WTC11 (cell line): ENCODE measurements around the gene MVK. TPM values are rescaled to one million over a fixed set of nuclear protein-coding genes. Genes with fewer than 3 reads are reported as not detected.

Experiments
- ATAC-seq: fragments of 200-7000 bp; cut with Tn5 transposase; 2 replicates; pipeline ENCODE4 v1.10.0; 2021; ENCODE audit warnings: mild to moderate bottlenecking, moderate library complexity
- CTCF ChIA-PET: fragments of 300-600 bp; sonication (Branson Sonifier 250); formaldehyde crosslinking; loops from one replicate; lab custom pipeline; 2021; ENCODE audit warnings: antibody characterized with exemption; lab: Charles Lee
- POLR2A ChIA-PET: fragments of 350-600 bp; sonication (Branson Sonifier 250); formaldehyde crosslinking; loops from one replicate; lab custom pipeline; 2021; ENCODE audit warnings: antibody characterized with exemption; lab: Charles Lee
- DNase-seq: peaks from one replicate; pipeline ENCODE4 v3.0.0; 2021; ENCODE audit warnings: low spot score
- H3K27ac Mint-ChIP-seq: 2 replicates; pipeline ENCODE4 v1.8.0; 2021; ENCODE audit warnings: mixed read lengths
- H3K27me3 Mint-ChIP-seq: 2 replicates; pipeline ENCODE4 v1.8.0; 2021; ENCODE audit warnings: low read depth, mild to moderate bottlenecking, moderate library complexity, mixed read lengths
- H3K36me3 Mint-ChIP-seq: 2 replicates; pipeline ENCODE4 v1.8.0; 2021; ENCODE audit warnings: mixed read lengths
- H3K4me1 Mint-ChIP-seq: 2 replicates; pipeline ENCODE4 v1.8.0; 2022; ENCODE audit warnings: mixed read lengths
- H3K4me3 Mint-ChIP-seq: 2 replicates; pipeline ENCODE4 v1.8.0; 2021; ENCODE audit warnings: mild to moderate bottlenecking, moderate library complexity, mixed read lengths
- H3K9me3 Mint-ChIP-seq: 2 replicates; pipeline ENCODE4 v1.8.0; 2021; ENCODE audit warnings: mixed read lengths
- ATF1 ChIP-seq: sonication (generic); formaldehyde crosslinking; IDR thresholded peaks from 2 replicates; pipeline ENCODE4 v1.8.1; 2023; ENCODE audit warnings: mild to moderate bottlenecking, moderate library complexity, missing genetic modification reagents
- CBFB ChIP-seq: sonication (generic); formaldehyde crosslinking; IDR thresholded peaks from 2 replicates; pipeline ENCODE4 v1.8.1; 2022; ENCODE audit warnings: mild to moderate bottlenecking, low read depth, missing genetic modification reagents
- CREB1 ChIP-seq: sonication (generic); formaldehyde crosslinking; IDR thresholded peaks from 2 replicates; pipeline ENCODE4 v1.8.0; 2023; ENCODE audit warnings: mild to moderate bottlenecking, missing genetic modification reagents
- ESRRA ChIP-seq: sonication (generic); formaldehyde crosslinking; IDR thresholded peaks from 2 replicates; pipeline ENCODE4 v1.8.1; 2022; ENCODE audit warnings: mild to moderate bottlenecking, missing genetic modification reagents, borderline replicate concordance
- FOXP1 ChIP-seq: sonication (generic); formaldehyde crosslinking; IDR thresholded peaks from 2 replicates; pipeline ENCODE4 v1.8.0; 2022; ENCODE audit warnings: missing genetic modification reagents, mild to moderate bottlenecking, moderate library complexity, borderline replicate concordance
- GABPB1 ChIP-seq: sonication (generic); formaldehyde crosslinking; IDR thresholded peaks from 2 replicates; pipeline ENCODE4 v1.8.1; 2023; ENCODE audit warnings: mild to moderate bottlenecking, missing genetic modification reagents
- GRHL2 ChIP-seq: fragments of 250-450 bp; sonication (Bioruptor Pico); IDR thresholded peaks from 2 replicates; pipeline ENCODE4 v1.8.0; 2022; ENCODE audit warnings: mild to moderate bottlenecking, moderate library complexity; ENCODE audit not compliant: insufficient replicate concordance, severe bottlenecking
- KAT7 ChIP-seq: sonication (generic); formaldehyde crosslinking; IDR thresholded peaks from 2 replicates; pipeline ENCODE4 v1.8.1; 2023; ENCODE audit warnings: missing genetic modification reagents, mild to moderate bottlenecking, borderline replicate concordance
- MXD4 ChIP-seq: fragments of 250-450 bp; sonication (Bioruptor Pico); IDR thresholded peaks from 2 replicates; pipeline ENCODE4 v1.8.0; 2021; ENCODE audit warnings: mild to moderate bottlenecking, moderate library complexity, borderline replicate concordance
- TEAD1 ChIP-seq: sonication (generic); formaldehyde crosslinking; IDR thresholded peaks from 2 replicates; pipeline ENCODE4 v1.8.0; 2022; ENCODE audit warnings: mild to moderate bottlenecking, missing genetic modification reagents
- TP53 ChIP-seq: sonication (generic); formaldehyde crosslinking; IDR thresholded peaks from 2 replicates; pipeline ENCODE4 v1.8.1; 2023; ENCODE audit warnings: mild to moderate bottlenecking, missing genetic modification reagents
- ZNF121 ChIP-seq: sonication (generic); formaldehyde crosslinking; IDR thresholded peaks from 2 replicates; pipeline ENCODE4 v1.8.0; 2023; ENCODE audit warnings: missing genetic modification reagents
- ZNF232 ChIP-seq: sonication (generic); formaldehyde crosslinking; IDR thresholded peaks from 2 replicates; pipeline ENCODE4 v1.8.0; 2022; ENCODE audit warnings: mild to moderate bottlenecking, missing genetic modification reagents
- ZNF317 ChIP-seq: sonication (generic); formaldehyde crosslinking; IDR thresholded peaks from 2 replicates; pipeline ENCODE4 v1.8.1; 2023; ENCODE audit warnings: low read depth, mild to moderate bottlenecking, moderate library complexity, missing genetic modification reagents, borderline replicate concordance
- ZNF396 ChIP-seq: fragments of 250-450 bp; sonication (Bioruptor Pico); IDR thresholded peaks from 2 replicates; pipeline ENCODE4 v1.8.0; 2021; ENCODE audit warnings: mild to moderate bottlenecking, moderate library complexity, borderline replicate concordance
- ZNF423 ChIP-seq: fragments of 250-450 bp; sonication (Bioruptor Pico); IDR thresholded peaks from 2 replicates; pipeline ENCODE4 v2.1.2; 2022; ENCODE audit warnings: mild to moderate bottlenecking, moderate library complexity
- total RNA-seq: library from RNA; stranded (reverse); gene quantifications from 3 replicates; pipeline ENCODE4 v1.2.3, GENCODE V29; 2021
- TF ChIP-seq, protein P1 (sequence below): sonication (generic); formaldehyde crosslinking; IDR thresholded peaks from 2 replicates; pipeline ENCODE4 v1.8.1; 2023; ENCODE audit warnings: mild to moderate bottlenecking, moderate library complexity, missing genetic modification reagents
- TF ChIP-seq, protein P2 (sequence below): sonication (generic); formaldehyde crosslinking; IDR thresholded peaks from 2 replicates; pipeline ENCODE4 v1.8.0; 2022; ENCODE audit warnings: mild to moderate bottlenecking, missing genetic modification reagents
- TF ChIP-seq, protein P3 (sequence below): fragments of 200-600 bp; IDR thresholded peaks from 2 replicates; pipeline ENCODE4 v1.8.0; 2022; ENCODE audit warnings: antibody characterized with exemption
- TF ChIP-seq, protein P4 (sequence below): sonication (generic); formaldehyde crosslinking; IDR thresholded peaks from 2 replicates; pipeline ENCODE4 v1.8.0; 2022; ENCODE audit warnings: mild to moderate bottlenecking, missing genetic modification reagents
- TF ChIP-seq, protein P5 (sequence below): fragments of 250-450 bp; sonication (Bioruptor Pico); IDR thresholded peaks from 2 replicates; pipeline ENCODE4 v1.9.0; 2021; ENCODE audit warnings: mild to moderate bottlenecking
- TF ChIP-seq, protein P6 (sequence below): sonication (generic); formaldehyde crosslinking; IDR thresholded peaks from 2 replicates; pipeline ENCODE4 v1.8.0; 2022; ENCODE audit warnings: mild to moderate bottlenecking, missing genetic modification reagents
- TF ChIP-seq, protein P7 (sequence below): sonication (generic); formaldehyde crosslinking; IDR thresholded peaks from 2 replicates; pipeline ENCODE4 v1.8.1; 2023; ENCODE audit warnings: mild to moderate bottlenecking, missing genetic modification reagents, moderate library complexity
- TF ChIP-seq, protein P8 (sequence below): sonication (generic); formaldehyde crosslinking; IDR thresholded peaks from 2 replicates; pipeline ENCODE4 v1.8.1; 2022; ENCODE audit warnings: mild to moderate bottlenecking, missing genetic modification reagents, moderate library complexity, borderline replicate concordance

MVK gene
- total RNA-seq, 1 experiment from 2014 or later: 13.2 TPM

DNA sequence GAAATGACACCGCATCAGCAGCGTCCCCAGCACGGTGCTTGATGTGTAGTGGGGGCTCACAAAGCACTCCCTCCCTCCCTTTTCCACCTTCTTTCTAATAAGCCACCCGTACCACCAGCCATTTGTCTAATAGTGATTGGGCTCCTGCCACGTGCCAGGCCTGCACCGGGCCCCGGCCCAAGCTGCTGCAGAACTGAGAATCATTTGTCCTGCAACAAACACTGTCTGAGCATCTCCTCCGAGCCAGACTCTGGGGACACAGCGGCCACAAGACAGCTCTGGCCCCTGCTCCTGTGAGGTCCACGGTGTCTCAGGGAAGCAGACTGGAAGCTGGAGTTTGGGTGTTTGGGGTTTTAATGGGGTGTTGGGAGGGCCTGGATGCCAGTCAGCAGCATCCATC is 43.9 kb downstream of the MVK start:
- ChIA-PET POLR2A (no interaction called here), CTCF (interaction anchor here (0.7 to 1.2 kb wide), 4 partner anchors 37 to 158 kb away, joined by 3 to 4 read pairs (median 3); no protein-coding TSS in a partner anchor)
- H3K4me1 Mint-ChIP-seq: peaks cover 11% of the 10 kb centered on the region
- H3K27ac Mint-ChIP-seq: no peak overlapping the region
- ATAC-seq (no peak), DNase-seq (no peak)
- no peaks in the 10 kb centered on the region; the same call in 1 of the 2 replicates for H3K27me3 Mint-ChIP-seq
- no peak for TF ChIP-seq CREB1 (CRISPR knock-in tag)
- TF ChIP-seq, protein P1, sequence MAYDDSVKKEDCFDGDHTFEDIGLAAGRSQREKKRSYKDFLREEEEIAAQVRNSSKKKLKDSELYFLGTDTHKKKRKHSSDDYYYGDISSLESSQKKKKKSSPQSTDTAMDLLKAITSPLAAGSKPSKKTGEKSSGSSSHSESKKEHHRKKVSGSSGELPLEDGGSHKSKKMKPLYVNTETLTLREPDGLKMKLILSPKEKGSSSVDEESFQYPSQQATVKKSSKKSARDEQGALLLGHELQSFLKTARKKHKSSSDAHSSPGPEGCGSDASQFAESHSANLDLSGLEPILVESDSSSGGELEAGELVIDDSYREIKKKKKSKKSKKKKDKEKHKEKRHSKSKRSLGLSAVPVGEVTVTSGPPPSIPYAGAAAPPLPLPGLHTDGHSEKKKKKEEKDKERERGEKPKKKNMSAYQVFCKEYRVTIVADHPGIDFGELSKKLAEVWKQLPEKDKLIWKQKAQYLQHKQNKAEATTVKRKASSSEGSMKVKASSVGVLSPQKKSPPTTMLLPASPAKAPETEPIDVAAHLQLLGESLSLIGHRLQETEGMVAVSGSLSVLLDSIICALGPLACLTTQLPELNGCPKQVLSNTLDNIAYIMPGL: no peak
- TF ChIP-seq, protein P2, sequence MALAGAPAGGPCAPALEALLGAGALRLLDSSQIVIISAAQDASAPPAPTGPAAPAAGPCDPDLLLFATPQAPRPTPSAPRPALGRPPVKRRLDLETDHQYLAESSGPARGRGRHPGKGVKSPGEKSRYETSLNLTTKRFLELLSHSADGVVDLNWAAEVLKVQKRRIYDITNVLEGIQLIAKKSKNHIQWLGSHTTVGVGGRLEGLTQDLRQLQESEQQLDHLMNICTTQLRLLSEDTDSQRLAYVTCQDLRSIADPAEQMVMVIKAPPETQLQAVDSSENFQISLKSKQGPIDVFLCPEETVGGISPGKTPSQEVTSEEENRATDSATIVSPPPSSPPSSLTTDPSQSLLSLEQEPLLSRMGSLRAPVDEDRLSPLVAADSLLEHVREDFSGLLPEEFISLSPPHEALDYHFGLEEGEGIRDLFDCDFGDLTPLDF: no peak
- H3K36me3 Mint-ChIP-seq: no peaks in the 10 kb centered on the region
- no peaks in the 10 kb centered on the region for H3K9me3 Mint-ChIP-seq
- no peak overlapping the region for H3K4me3 Mint-ChIP-seq

DNA sequence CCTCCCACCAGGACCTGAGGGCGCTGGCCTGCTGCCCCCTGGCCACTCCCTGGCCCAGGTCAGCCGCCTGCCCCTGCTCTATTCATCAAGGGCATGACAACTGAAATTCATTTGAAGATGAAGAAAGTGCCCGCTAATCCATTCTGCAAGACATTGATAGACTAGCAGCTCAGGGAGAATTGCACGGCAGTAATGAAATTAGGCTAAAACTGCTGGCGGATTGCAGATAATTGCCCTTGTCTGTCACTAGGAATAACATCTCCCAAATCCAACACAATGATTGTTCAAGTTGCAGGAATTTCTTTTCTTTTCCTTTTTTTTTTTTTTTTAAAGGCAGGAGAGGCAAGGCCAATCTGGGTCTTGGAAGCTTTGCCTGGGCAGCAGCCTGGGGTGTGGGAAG is 44.5 kb downstream of the MVK start:
- H3K4me3 Mint-ChIP-seq: no peak overlapping the region
- no peak for ATAC-seq
- H3K9me3 Mint-ChIP-seq: no peaks in the 10 kb centered on the region
- H3K27me3 Mint-ChIP-seq: no peaks in the 10 kb centered on the region; the same call in 1 of the 2 replicates
- no peak overlapping the region for H3K27ac Mint-ChIP-seq
- ChIA-PET CTCF (interaction anchor here (0.7 to 1.5 kb wide), 2 partner anchors 101 to 122 kb away, joined by 3 read pairs; no protein-coding TSS in a partner anchor), POLR2A (no interaction called here)
- H3K4me1 Mint-ChIP-seq: peaks cover 10% of the 10 kb centered on the region
- no peak for TF ChIP-seq ZNF121 (CRISPR knock-in tag)
- TF ChIP-seq KAT7 (CRISPR knock-in tag): no peak
- no peak for TF ChIP-seq TEAD1 (CRISPR knock-in tag)
- no peak for TF ChIP-seq ZNF232
- no peak for TF ChIP-seq FOXP1 (CRISPR knock-in tag)
- no peak for DNase-seq
- H3K36me3 Mint-ChIP-seq: no peaks in the 10 kb centered on the region

DNA sequence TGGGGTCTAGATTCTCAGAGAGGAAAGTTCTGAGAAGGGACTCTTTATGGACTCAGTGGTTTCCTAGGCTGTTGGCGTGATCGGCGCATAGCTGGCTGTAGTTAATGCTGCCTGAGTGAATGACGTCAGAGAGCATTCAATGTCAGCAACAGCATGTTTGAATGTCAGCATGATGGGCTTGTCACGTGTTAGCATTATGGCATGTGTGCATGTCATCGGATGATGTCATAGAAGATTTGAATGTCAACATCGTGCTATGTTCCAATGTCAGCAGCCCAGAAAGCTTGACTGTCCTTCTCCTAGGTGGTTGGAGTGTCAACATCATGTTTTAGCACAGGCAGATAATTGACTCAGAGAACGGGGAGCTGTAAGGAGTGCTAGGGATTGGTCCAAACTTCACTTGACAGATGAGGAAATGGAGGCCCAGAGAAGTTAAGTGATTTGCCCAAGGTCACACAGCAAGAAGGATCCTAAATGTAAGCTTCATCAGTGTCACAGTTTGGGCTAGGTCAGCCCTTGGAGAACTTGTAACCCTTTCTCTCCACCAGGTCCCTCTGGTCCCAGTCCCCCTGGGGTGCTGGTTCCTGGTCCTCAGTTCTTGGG is 45.5 kb downstream of the MVK start:
- Mint-ChIP-seq H3K4me1 (peaks cover 7% of the 10 kb centered on the region), H3K27ac (no peak overlapping the region), H3K4me3 (no peak overlapping the region), H3K9me3 (no peaks in the 10 kb centered on the region), H3K36me3 (no peaks in the 10 kb centered on the region), H3K27me3 (no peaks in the 10 kb centered on the region; the same call in 1 of the 2 replicates)
- DNase-seq: no peak
- CTCF ChIA-PET: interaction anchor here (1.5 kb wide), 1 partner anchor 121 kb away, joined by 3 read pairs; no protein-coding TSS in a partner anchor
- POLR2A ChIA-PET: no interaction called here
- TF ChIP-seq, protein P3, sequence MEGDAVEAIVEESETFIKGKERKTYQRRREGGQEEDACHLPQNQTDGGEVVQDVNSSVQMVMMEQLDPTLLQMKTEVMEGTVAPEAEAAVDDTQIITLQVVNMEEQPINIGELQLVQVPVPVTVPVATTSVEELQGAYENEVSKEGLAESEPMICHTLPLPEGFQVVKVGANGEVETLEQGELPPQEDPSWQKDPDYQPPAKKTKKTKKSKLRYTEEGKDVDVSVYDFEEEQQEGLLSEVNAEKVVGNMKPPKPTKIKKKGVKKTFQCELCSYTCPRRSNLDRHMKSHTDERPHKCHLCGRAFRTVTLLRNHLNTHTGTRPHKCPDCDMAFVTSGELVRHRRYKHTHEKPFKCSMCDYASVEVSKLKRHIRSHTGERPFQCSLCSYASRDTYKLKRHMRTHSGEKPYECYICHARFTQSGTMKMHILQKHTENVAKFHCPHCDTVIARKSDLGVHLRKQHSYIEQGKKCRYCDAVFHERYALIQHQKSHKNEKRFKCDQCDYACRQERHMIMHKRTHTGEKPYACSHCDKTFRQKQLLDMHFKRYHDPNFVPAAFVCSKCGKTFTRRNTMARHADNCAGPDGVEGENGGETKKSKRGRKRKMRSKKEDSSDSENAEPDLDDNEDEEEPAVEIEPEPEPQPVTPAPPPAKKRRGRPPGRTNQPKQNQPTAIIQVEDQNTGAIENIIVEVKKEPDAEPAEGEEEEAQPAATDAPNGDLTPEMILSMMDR: no peak
- TF ChIP-seq TP53 (CRISPR knock-in tag) (no peak), ZNF232 (no peak), ZNF317 (no peak), GABPB1 (CRISPR knock-in tag) (no peak), MXD4 (CRISPR knock-in tag) (no peak), ZNF396 (CRISPR knock-in tag) (no peak), CBFB (no peak), ESRRA (CRISPR knock-in tag) (no peak), ATF1 (CRISPR knock-in tag) (no peak), ZNF121 (CRISPR knock-in tag) (no peak), CREB1 (CRISPR knock-in tag) (no peak), ZNF423 (CRISPR knock-in tag) (no peak), GRHL2 (CRISPR knock-in tag) (no peak)
- TF ChIP-seq, protein P4, sequence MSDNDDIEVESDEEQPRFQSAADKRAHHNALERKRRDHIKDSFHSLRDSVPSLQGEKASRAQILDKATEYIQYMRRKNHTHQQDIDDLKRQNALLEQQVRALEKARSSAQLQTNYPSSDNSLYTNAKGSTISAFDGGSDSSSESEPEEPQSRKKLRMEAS (CRISPR knock-in tag): no peak
- TF ChIP-seq, protein P5, sequence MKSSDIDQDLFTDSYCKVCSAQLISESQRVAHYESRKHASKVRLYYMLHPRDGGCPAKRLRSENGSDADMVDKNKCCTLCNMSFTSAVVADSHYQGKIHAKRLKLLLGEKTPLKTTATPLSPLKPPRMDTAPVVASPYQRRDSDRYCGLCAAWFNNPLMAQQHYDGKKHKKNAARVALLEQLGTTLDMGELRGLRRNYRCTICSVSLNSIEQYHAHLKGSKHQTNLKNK: no peak
- TF ChIP-seq, protein P6, sequence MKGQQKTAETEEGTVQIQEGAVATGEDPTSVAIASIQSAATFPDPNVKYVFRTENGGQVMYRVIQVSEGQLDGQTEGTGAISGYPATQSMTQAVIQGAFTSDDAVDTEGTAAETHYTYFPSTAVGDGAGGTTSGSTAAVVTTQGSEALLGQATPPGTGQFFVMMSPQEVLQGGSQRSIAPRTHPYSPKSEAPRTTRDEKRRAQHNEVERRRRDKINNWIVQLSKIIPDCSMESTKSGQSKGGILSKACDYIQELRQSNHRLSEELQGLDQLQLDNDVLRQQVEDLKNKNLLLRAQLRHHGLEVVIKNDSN (CRISPR knock-in tag): no peak
- TF ChIP-seq, protein P7, sequence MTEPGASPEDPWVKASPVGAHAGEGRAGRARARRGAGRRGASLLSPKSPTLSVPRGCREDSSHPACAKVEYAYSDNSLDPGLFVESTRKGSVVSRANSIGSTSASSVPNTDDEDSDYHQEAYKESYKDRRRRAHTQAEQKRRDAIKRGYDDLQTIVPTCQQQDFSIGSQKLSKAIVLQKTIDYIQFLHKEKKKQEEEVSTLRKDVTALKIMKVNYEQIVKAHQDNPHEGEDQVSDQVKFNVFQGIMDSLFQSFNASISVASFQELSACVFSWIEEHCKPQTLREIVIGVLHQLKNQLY (CRISPR knock-in tag): no peak
- TF ChIP-seq, protein P8, sequence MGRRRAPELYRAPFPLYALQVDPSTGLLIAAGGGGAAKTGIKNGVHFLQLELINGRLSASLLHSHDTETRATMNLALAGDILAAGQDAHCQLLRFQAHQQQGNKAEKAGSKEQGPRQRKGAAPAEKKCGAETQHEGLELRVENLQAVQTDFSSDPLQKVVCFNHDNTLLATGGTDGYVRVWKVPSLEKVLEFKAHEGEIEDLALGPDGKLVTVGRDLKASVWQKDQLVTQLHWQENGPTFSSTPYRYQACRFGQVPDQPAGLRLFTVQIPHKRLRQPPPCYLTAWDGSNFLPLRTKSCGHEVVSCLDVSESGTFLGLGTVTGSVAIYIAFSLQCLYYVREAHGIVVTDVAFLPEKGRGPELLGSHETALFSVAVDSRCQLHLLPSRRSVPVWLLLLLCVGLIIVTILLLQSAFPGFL (CRISPR knock-in tag): no peak
- ATAC-seq: no peak
